SK-N-SH (cell line): Measurements from ENCODE around the gene TRIM8. TPM values are rescaled to one million over a fixed set of nuclear protein-coding genes. Genes with fewer than 3 reads are reported as not detected.

Experiments
- CTCF ChIA-PET: fragments of 300-600, 350-600 bp; formaldehyde crosslinking; extraction: SDS; loops from one replicate; lab custom pipeline; 2021; lab: Yijun Ruan, JAX
- POLR2A ChIA-PET: fragments of 350-600 bp; sonication (Branson Sonifier 250); formaldehyde crosslinking; extraction: SDS; loops from one replicate; lab custom pipeline; 2020; ENCODE audit warnings: antibody characterized with exemption, inconsistent platforms; lab: Yijun Ruan, JAX
- DNase-seq: peaks from one replicate; pipeline ENCODE4 v3.0.0; 2012
- H2AFZ ChIP-seq: fragments of 200-600 bp; sonication (generic); 2 replicates; pipeline ENCODE4 v1.8.1; 2016; ENCODE audit warnings: antibody characterized with exemption, mild to moderate bottlenecking, low read depth
- H3F3A ChIP-seq: fragments of 200-600 bp; sonication (generic); replicated peaks from 2 replicates; pipeline ENCODE3; 2016; ENCODE audit warnings: antibody characterized with exemption, mild to moderate bottlenecking; ENCODE audit not compliant: insufficient read depth
- H3K27ac ChIP-seq, 2 experiments: fragments of 200-500 bp in 1 of 2; fragments of 200-600 bp in 1 of 2; sonication (Bioruptor generic) in 1 of 2; sonication (generic), shearing (Covaris generic) in 1 of 2; 2 replicates each; pipeline versions ENCODE4 v1.5.1 to v1.6.1; 2014 to 2016; ENCODE audit warnings: low read depth in 2 of 2, inconsistent platforms in 1 of 2, low read length in 1 of 2, mild to moderate bottlenecking in 1 of 2, mixed read lengths in 1 of 2
- H3K27me3 ChIP-seq: fragments of 200-600 bp; sonication (generic), shearing (Covaris generic); 2 replicates; pipeline ENCODE4 v1.6.1; 2016; ENCODE audit warnings: mixed run types; ENCODE audit not compliant: insufficient read depth
- H3K36me3 ChIP-seq, 2 experiments: fragments of 200-500 bp in 1 of 2; fragments of 200-600 bp in 1 of 2; sonication (Bioruptor generic) in 1 of 2; sonication (generic) in 1 of 2; replicated peaks in 1 of 2; 2 replicates each; pipeline versions ENCODE3 to v1.5.1; 2014 to 2016; ENCODE audit warnings: low read length in 1 of 2, mild to moderate bottlenecking in 1 of 2; ENCODE audit not compliant: insufficient read depth in 2 of 2, control insufficient read depth in 1 of 2
- H3K4me1 ChIP-seq, 2 experiments: fragments of 200-500 bp in 1 of 2; fragments of 200-600 bp in 1 of 2; sonication (Bioruptor generic) in 1 of 2; sonication (generic), shearing (Covaris generic) in 1 of 2; 2 replicates each; pipeline versions ENCODE4 v1.5.1 to v1.6.1; 2014 to 2016; ENCODE audit warnings: low read depth in 1 of 2, low read length in 1 of 2, mixed run types in 1 of 2; ENCODE audit not compliant: insufficient read depth in 2 of 2, control insufficient read depth in 1 of 2
- H3K4me2 ChIP-seq: fragments of 200-600 bp; sonication (generic), shearing (Covaris generic); 2 replicates; pipeline ENCODE4 v1.6.1; 2017; ENCODE audit warnings: mixed run types
- H3K4me3 ChIP-seq, 2 experiments: fragments of 200-500 bp in 1 of 2; fragments of 200-600 bp in 1 of 2; sonication (Bioruptor generic) in 1 of 2; sonication (generic), shearing (Covaris generic) in 1 of 2; 2 replicates each; pipeline versions ENCODE4 v1.5.1 to v1.8.1; 2014 to 2016; ENCODE audit warnings: low read depth in 2 of 2, inconsistent platforms in 1 of 2, low read length in 1 of 2, mild to moderate bottlenecking in 1 of 2, mixed read lengths in 1 of 2, moderate library complexity in 1 of 2
- H3K79me2 ChIP-seq: fragments of 200-600 bp; sonication (generic); 2 replicates; pipeline ENCODE4 v1.8.1; 2017; ENCODE audit warnings: mild to moderate bottlenecking; ENCODE audit not compliant: insufficient read depth
- H3K9ac ChIP-seq: fragments of 200-600 bp; sonication (generic); 2 replicates; pipeline ENCODE4 v1.6.1; 2017; ENCODE audit warnings: mixed run types
- H3K9me2 ChIP-seq: fragments of 200-600 bp; sonication (generic); 2 replicates; pipeline ENCODE4 v1.6.1; 2017; ENCODE audit warnings: mixed run types
- H3K9me3 ChIP-seq: fragments of 200-600 bp; sonication (generic); 2 replicates; pipeline ENCODE4 v1.6.1; 2017; ENCODE audit warnings: mixed run types, mild to moderate bottlenecking, moderate library complexity
- H4K20me1 ChIP-seq: fragments of 200-600 bp; sonication (generic); 2 replicates; pipeline ENCODE4 v1.6.1; 2017; ENCODE audit warnings: mild to moderate bottlenecking, mixed run types; ENCODE audit not compliant: insufficient read depth
- CHD2 ChIP-seq: fragments of 150-350 bp; IDR thresholded peaks from 2 replicates; pipeline ENCODE4 v1.6.1; 2018; ENCODE audit warnings: low read length; ENCODE audit not compliant: partially characterized antibody
- EP300 ChIP-seq, 2 experiments: IDR thresholded peaks; 2 replicates each; pipeline versions ENCODE4 v1.4.0 to v1.6.1; 2012; ENCODE audit warnings: borderline replicate concordance in 1 of 2, low read depth in 1 of 2, low read length in 1 of 2
- EZH2phosphoT487 ChIP-seq: fragments of 200-600 bp; sonication (generic); IDR thresholded peaks from 2 replicates; pipeline ENCODE4 v1.6.1; 2017; ENCODE audit warnings: low read depth, mixed run types, mild to moderate bottlenecking, antibody characterized with exemption, moderate library complexity, borderline replicate concordance
- FOSL2 ChIP-seq: IDR thresholded peaks from 2 replicates; pipeline ENCODE4 v1.4.0; 2012; ENCODE audit warnings: low read depth, mild to moderate bottlenecking, moderate library complexity, borderline replicate concordance
- FOXJ3 ChIP-seq: sonication (generic); formaldehyde crosslinking; IDR thresholded peaks from 2 replicates; pipeline ENCODE4 v1.5.1; 2020; ENCODE audit warnings: mild to moderate bottlenecking, missing genetic modification reagents
- FOXM1 ChIP-seq: IDR thresholded peaks from 2 replicates; pipeline ENCODE4 v1.4.0; 2012; ENCODE audit warnings: low read depth, mild to moderate bottlenecking
- GABPA ChIP-seq: IDR thresholded peaks from 2 replicates; pipeline ENCODE4 v1.4.0; 2012; ENCODE audit warnings: low read depth, mild to moderate bottlenecking
- IRF3 ChIP-seq: fragments of 150-350 bp; IDR thresholded peaks from 2 replicates; pipeline ENCODE4 v1.6.1; 2016; ENCODE audit warnings: mild to moderate bottlenecking, low read depth, low read length
- MEF2A ChIP-seq: IDR thresholded peaks from 2 replicates; pipeline ENCODE4 v1.4.0; 2012; ENCODE audit warnings: low read depth, borderline replicate concordance
- MXI1 ChIP-seq: IDR thresholded peaks from 2 replicates; pipeline ENCODE4 v1.6.1; 2012; ENCODE audit warnings: mild to moderate bottlenecking, low read depth, low read length, improper control_type of control experiment
- NRF1 ChIP-seq: IDR thresholded peaks from 2 replicates; pipeline ENCODE4 v1.6.1; 2012; ENCODE audit warnings: low read depth, mild to moderate bottlenecking, low read length
- RAD21 ChIP-seq: IDR thresholded peaks from 2 replicates; pipeline ENCODE4 v1.6.1; 2012; ENCODE audit warnings: mild to moderate bottlenecking, low read length
- TAF1 ChIP-seq: IDR thresholded peaks from 2 replicates; pipeline ENCODE4 v1.6.1; 2012; ENCODE audit warnings: low read depth, mild to moderate bottlenecking, low read length, moderate library complexity, borderline replicate concordance
- TEAD4 ChIP-seq: IDR thresholded peaks from 2 replicates; pipeline ENCODE4 v1.4.0; 2012; ENCODE audit warnings: mild to moderate bottlenecking, borderline replicate concordance; ENCODE audit not compliant: insufficient read depth
- WGBS: methylation state at CpG from one replicate; pipeline ENCODE4 v1.1.6; 2017; ENCODE audit warnings: low lambda C conversion rate; 5-methylcytosine and 5-hydroxymethylcytosine counted together
- polyA plus RNA-seq, 3 experiments: library from polyadenylated mRNA; depleted of rRNA; stranded (reverse); fragments of >200 nt; gene quantifications; 2 replicates each; pipeline ENCODE4 v1.2.3, GENCODE V29; 2012
- TF ChIP-seq, protein P1 (sequence below): IDR thresholded peaks from 2 replicates; pipeline ENCODE4 v1.6.1; 2012; ENCODE audit warnings: mild to moderate bottlenecking, low read depth, low read length, moderate library complexity
- TF ChIP-seq, protein P2 (sequence below): IDR thresholded peaks from 2 replicates; pipeline ENCODE4 v1.4.0; 2012; ENCODE audit warnings: low read depth

The TRIM8 gene
- polyA plus RNA-seq, 1 of the 3 experiments (the other 2 are of a cell fraction), result 108 TPM

GRCh38 chr10:102648889-102649796, 4.9 kb downstream of the TRIM8 start:
- H3K4me3 ChIP-seq, result peak overlapping the region in 1 of 2 experiments; percentile 23; a peak in 2 of 4 replicates
- H4K20me1 ChIP-seq, result peaks cover 91% of the 10 kb centered on the region
- H3K79me2 ChIP-seq, result peaks cover 100% of the 10 kb centered on the region
- no peak overlapping the region for H2AFZ ChIP-seq
- no peaks in the 10 kb centered on the region for H3K9me3 ChIP-seq
- TF ChIP-seq, protein P1, sequence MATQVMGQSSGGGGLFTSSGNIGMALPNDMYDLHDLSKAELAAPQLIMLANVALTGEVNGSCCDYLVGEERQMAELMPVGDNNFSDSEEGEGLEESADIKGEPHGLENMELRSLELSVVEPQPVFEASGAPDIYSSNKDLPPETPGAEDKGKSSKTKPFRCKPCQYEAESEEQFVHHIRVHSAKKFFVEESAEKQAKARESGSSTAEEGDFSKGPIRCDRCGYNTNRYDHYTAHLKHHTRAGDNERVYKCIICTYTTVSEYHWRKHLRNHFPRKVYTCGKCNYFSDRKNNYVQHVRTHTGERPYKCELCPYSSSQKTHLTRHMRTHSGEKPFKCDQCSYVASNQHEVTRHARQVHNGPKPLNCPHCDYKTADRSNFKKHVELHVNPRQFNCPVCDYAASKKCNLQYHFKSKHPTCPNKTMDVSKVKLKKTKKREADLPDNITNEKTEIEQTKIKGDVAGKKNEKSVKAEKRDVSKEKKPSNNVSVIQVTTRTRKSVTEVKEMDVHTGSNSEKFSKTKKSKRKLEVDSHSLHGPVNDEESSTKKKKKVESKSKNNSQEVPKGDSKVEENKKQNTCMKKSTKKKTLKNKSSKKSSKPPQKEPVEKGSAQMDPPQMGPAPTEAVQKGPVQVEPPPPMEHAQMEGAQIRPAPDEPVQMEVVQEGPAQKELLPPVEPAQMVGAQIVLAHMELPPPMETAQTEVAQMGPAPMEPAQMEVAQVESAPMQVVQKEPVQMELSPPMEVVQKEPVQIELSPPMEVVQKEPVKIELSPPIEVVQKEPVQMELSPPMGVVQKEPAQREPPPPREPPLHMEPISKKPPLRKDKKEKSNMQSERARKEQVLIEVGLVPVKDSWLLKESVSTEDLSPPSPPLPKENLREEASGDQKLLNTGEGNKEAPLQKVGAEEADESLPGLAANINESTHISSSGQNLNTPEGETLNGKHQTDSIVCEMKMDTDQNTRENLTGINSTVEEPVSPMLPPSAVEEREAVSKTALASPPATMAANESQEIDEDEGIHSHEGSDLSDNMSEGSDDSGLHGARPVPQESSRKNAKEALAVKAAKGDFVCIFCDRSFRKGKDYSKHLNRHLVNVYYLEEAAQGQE, result no peak
- TF ChIP-seq IRF3, result no peak
- no peak for TF ChIP-seq MEF2A
- TF ChIP-seq NRF1, result no peak
- no peak; the same call in 1 of the 2 replicates for TF ChIP-seq MXI1
- no peak for TF ChIP-seq CHD2
- TF ChIP-seq TAF1, result no peak
- no peak for TF ChIP-seq GABPA
- TF ChIP-seq EP300 (IDR thresholded peaks at IDR 0.05; ENCODE audit: borderline replicate concordance in 1 of 2, low read depth in 1 of 2, low read length in 1 of 2), result no peak
- no peak for TF ChIP-seq TEAD4
- TF ChIP-seq FOSL2, result no peak
- TF ChIP-seq, protein P2, sequence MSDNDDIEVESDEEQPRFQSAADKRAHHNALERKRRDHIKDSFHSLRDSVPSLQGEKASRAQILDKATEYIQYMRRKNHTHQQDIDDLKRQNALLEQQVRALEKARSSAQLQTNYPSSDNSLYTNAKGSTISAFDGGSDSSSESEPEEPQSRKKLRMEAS, result no peak
- no peak for TF ChIP-seq RAD21
- no peak for TF ChIP-seq FOXJ3 (CRISPR knock-in tag)
- TF ChIP-seq FOXM1, result no peak
- TF ChIP-seq EZH2phosphoT487, result no peak
- TF ChIP-seq, all 33 proteins: peak for 0
- WGBS, result 86% methylated on average over 19 of the region's 25 CpGs
- peaks cover 28 to 52% of the 10 kb centered on the region in 2 experiments; a peak in 3 of 4 replicates for H3K4me1 ChIP-seq
- CTCF ChIA-PET, result interaction anchor here (0.8 to 3.6 kb wide), 5 partner anchors 9 to 29 kb away, joined by 3 to 33 read pairs (median 5); no protein-coding TSS in a partner anchor
- peaks cover 11 to 13% of the 10 kb centered on the region in 2 experiments for H3K36me3 ChIP-seq
- H3K9ac ChIP-seq, result no peak overlapping the region
- peaks cover 20% of the 10 kb centered on the region for H3F3A ChIP-seq
- H3K4me2 ChIP-seq, result peak overlapping the region; percentile 96
- peak overlapping the region in 1 of 2 experiments; percentile 74; a peak in 2 of 4 replicates for H3K27ac ChIP-seq
- DNase-seq, result peak; percentile 58
- H3K27me3 ChIP-seq, result no peaks in the 10 kb centered on the region
- POLR2A ChIA-PET, result interaction anchor here (1.5 to 1.7 kb wide), 2 partner anchors 12 to 25 kb away, joined by 4 to 6 read pairs; no protein-coding TSS in a partner anchor
- no peaks in the 10 kb centered on the region for H3K9me2 ChIP-seq
